SK-N-MC (cell line): Measurements from ENCODE around the gene TMEM120A.

Source experiments
- EZH2 ChIP-seq: fragments of 200-600 bp; sonication (generic); IDR thresholded peaks from one replicate; pipeline ENCODE4 v1.6.1; 2017; ENCODE audit warnings: antibody characterized with exemption
- POLR2AphosphoS5 ChIP-seq: IDR thresholded peaks from 2 replicates; pipeline ENCODE4 v1.6.1; 2012; ENCODE audit warnings: mild to moderate bottlenecking, low read depth, low read length, borderline replicate concordance

DNA sequence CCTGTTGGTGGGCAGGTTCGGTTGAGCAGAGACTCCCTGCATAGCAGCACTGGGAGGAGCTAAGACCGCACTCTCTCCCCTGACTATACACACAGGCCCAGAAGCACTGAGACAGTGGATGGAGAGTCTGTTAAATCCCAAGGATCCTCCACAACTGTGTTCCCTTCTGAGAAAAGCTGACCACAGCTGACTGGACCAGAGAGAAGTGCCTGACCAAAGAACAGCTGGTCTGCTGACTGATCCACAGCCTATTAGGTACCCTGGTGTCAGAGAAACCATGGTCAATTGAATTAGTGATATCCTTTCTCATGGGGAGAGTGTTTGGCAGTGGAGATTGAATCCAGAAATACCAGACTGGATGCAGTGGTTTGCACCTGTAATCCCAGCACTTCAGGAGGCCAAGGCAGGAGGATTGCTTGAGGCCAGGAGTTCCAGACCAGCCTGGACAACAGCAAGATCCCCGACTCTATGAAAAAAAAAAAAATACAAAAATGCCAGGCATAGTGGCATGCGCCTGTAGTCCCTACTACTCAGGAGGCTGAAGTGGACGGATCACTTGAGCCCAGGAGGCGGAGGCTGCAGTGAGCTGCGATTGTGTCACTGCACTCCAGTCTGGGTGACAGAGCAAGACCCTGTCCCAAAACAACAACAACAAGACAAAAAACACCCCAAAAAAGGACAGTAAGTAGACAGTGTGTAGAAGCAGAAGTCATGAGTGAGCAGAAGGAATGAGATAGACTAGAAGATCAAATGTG lies 27.8 kb upstream of the TMEM120A start:
- TF ChIP-seq EZH2, result no peak
- no peak for TF ChIP-seq POLR2AphosphoS5
